ENCODE results near the gene PCDHGA3. TPM values are rescaled to one million over a fixed set of nuclear protein-coding genes. Genes with fewer than 3 reads are reported as not detected.

Gene PCDHGA3
- total and polyA plus RNA-seq, 2 of the 13 experiments (the other 11 are each of a cell fraction or from before 2014, with no cell fraction given), result 0.05 TPM; not detected in 1

- H3K27ac ChIP-seq (ENCODE audit: extremely low read length, insufficient read depth, low read length), result no peak within 1 kb of the TSS
- no peak within 1 kb of the TSS for H3K4me3 ChIP-seq (replicated peaks in 1 of 3; ENCODE audit: insufficient read depth in 1 of 3, low read depth in 2 of 3, low read length in 3 of 3)
- TF ChIP-seq KDM5A (IDR thresholded peaks at IDR 0.05; ENCODE audit: borderline replicate concordance, low read length) (no peak), SKI (IDR thresholded peaks at IDR 0.05; ENCODE audit: partially characterized antibody) (no peak), BCL3 (CRISPR knock-in tag; IDR thresholded peaks at IDR 0.05) (no peak), ZNF768 (CRISPR knock-in tag; IDR thresholded peaks at IDR 0.05) (no peak), PATZ1 (CRISPR knock-in tag; IDR thresholded peaks at IDR 0.05) (no peak), EED (CRISPR knock-in tag; IDR thresholded peaks at IDR 0.05) (no peak), BRF2 (CRISPR knock-in tag; IDR thresholded peaks at IDR 0.05) (no peak)
- BruUV-seq (replicated peaks), result no TSS peak
- no peak within 1 kb of the TSS for H3K9ac ChIP-seq (ENCODE audit: insufficient read depth, low read depth, low read length)
- in situ Hi-C loops (cut with HindIII; ENCODE audit: extremely low pct_ligation_motif_present, low pct_unique_long_range_greater_than_20kb), result no loop called here
- H3K4me2 ChIP-seq (ENCODE audit: low read depth, low read length), result no peak within 1 kb of the TSS
- 74% methylated on average over 30 of the region's 34 CpGs for WGBS (ENCODE audit: low lambda C conversion rate)
- H4K20me1 ChIP-seq (ENCODE audit: insufficient read depth, low read length), result no peaks in the 10 kb centered on the region
- peaks cover 54% of the 10 kb centered on the region for H3K9me3 ChIP-seq (ENCODE audit: low read length)
- FAIRE-seq, result no peak
- H2AFZ ChIP-seq (ENCODE audit: low read length), result no peak within 1 kb of the TSS
- no peak for ATAC-seq
- no peaks in the 10 kb centered on the region for H3K36me3 ChIP-seq (replicated peaks in 1 of 2; ENCODE audit: control insufficient read depth in 1 of 2, insufficient read depth in 2 of 2, low read length in 2 of 2)
- ChIA-PET CTCF (ENCODE audit: low intra/inter-chr PET ratio, low total read pairs) (no interaction called here), POLR2A (no interaction called here)
- H3K4me1 ChIP-seq (ENCODE audit: insufficient read depth, low read length), result no peaks in the 10 kb centered on the region
- intact Hi-C loops (cut with micrococcal nuclease; ENCODE audit: unreplicated experiment), result no loop called here
- H3K79me2 ChIP-seq (ENCODE audit: insufficient read depth, low read length), result no peaks in the 10 kb centered on the region
- no peak for DNase-seq (ENCODE audit: low spot score)
- no peaks in the 10 kb centered on the region for H3K27me3 ChIP-seq (ENCODE audit: control insufficient read depth in 1 of 2, insufficient read depth in 2 of 2, low read length in 2 of 2)
Measured at GRCh38 chr5:141363952-141364660, 20.5 kb downstream of the PCDHGA3 start, which contains the start of gene PCDHGA5. Gene PCDHGA5 (plus strand): TSS chr5:141364162. CDS start chr5:141364331, 169 bp downstream.

Data from HepG2 (cell line).